ENCODE measurements around the gene RAPGEF5. TPM values are rescaled to one million over a fixed set of nuclear protein-coding genes. Genes with fewer than 3 reads are reported as not detected.

Gene RAPGEF5
- total RNA-seq, 1 experiment from 2014 or later = 16.4 TPM

DNA sequence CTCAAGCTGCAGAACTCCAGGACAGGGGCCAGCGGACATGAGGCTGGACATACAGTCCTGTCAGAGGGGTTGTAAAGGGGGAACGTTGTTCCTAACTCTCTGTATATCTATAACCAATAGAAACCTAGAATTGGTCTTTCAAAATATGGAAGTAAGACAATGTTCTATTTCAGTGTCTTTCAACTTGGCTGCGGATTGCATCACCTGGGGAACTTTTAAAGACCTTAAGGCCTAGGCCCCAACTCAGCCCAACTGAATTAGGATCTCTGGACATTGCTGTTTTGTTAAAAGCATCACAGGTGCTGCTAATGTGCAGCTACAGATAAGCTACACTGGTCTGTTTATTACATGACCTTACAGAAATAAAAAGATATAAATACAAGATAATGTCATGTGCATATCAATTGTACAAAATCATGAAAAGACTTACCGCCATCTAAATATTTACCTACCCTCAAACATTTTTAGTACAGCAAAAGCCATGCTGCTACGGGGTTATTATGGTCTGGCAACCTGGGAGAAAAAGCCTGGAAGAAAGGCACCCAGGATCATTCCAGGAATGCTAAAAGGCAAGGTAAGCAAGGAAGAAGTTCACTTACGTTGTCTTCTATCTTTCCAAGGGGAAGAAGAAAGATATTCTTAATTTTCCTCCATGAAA is 169.1 kb downstream of the RAPGEF5 start:
- Histone ChIP-seq H3K4me2 (no peak overlapping the region), H3K36me3 (ENCODE audit: low read depth) (peaks cover 10% of the 10 kb centered on the region; the same call in 1 of the 2 replicates), H3K27ac (no peak overlapping the region), H4K20me1 (ENCODE audit: insufficient read depth) (no peaks in the 10 kb centered on the region), H3F3A (ENCODE audit: insufficient read depth, low read depth) (no peaks in the 10 kb centered on the region), H2AFZ (no peak overlapping the region), H3K79me2 (ENCODE audit: low read depth) (no peaks in the 10 kb centered on the region), H3K4me1 (replicated peaks; ENCODE audit: insufficient read depth) (no peaks in the 10 kb centered on the region), H3K9me2 (ENCODE audit: insufficient read depth) (no peaks in the 10 kb centered on the region), H3K27me3 (ENCODE audit: insufficient read depth, low read depth) (no peaks in the 10 kb centered on the region), H3K4me3 (no peak overlapping the region), H3K9me3 (ENCODE audit: insufficient read depth, low read depth) (no peaks in the 10 kb centered on the region)
- peak in 1 of 2 experiments; percentile 30 for DNase-seq
- BruUV-seq (replicated peaks) = no TSS peak
- no peak for TF ChIP-seq CTCF (conservative IDR thresholded peaks at IDR 0.05)
- TF ChIP-seq EZH2 (IDR thresholded peaks at IDR 0.05; ENCODE audit: low read depth) = no peak
- intact Hi-C loops (cut with micrococcal nuclease; ENCODE audit: unreplicated experiment) = no loop called here
- POLR2A ChIA-PET (ENCODE audit: unreplicated experiment) = no interaction called here
- CTCF ChIA-PET = no interaction called here

- BruUV-seq (replicated peaks) = no TSS peak
- no peak for DNase-seq
- no peaks in the 10 kb centered on the region for H4K20me1 ChIP-seq (ENCODE audit: insufficient read depth)
- ChIA-PET CTCF (no interaction called here), POLR2A (ENCODE audit: unreplicated experiment) (interaction anchor here (0.6 kb wide), 1 partner anchor 182 kb away, joined by 4 read pairs; no protein-coding TSS in a partner anchor)
- intact Hi-C loops (cut with micrococcal nuclease; ENCODE audit: unreplicated experiment) = no loop called here
- TF ChIP-seq EZH2 (IDR thresholded peaks at IDR 0.05; ENCODE audit: low read depth) (no peak), CTCF (conservative IDR thresholded peaks at IDR 0.05) (no peak)
- no peak overlapping the region for H3K4me3 ChIP-seq
- no peak overlapping the region for H2AFZ ChIP-seq
- peaks cover 3% of the 10 kb centered on the region; the same call in 1 of the 2 replicates for H3K36me3 ChIP-seq (ENCODE audit: low read depth)
- no peak overlapping the region for H3K27ac ChIP-seq
- no peaks in the 10 kb centered on the region for H3F3A ChIP-seq (ENCODE audit: insufficient read depth, low read depth)
- no peaks in the 10 kb centered on the region for H3K9me2 ChIP-seq (ENCODE audit: insufficient read depth)
- no peaks in the 10 kb centered on the region for H3K4me1 ChIP-seq (replicated peaks; ENCODE audit: insufficient read depth)
- H3K4me2 ChIP-seq = no peak overlapping the region
- H3K27me3 ChIP-seq (ENCODE audit: insufficient read depth, low read depth) = no peaks in the 10 kb centered on the region
- H3K79me2 ChIP-seq (ENCODE audit: low read depth) = no peaks in the 10 kb centered on the region
- no peaks in the 10 kb centered on the region for H3K9me3 ChIP-seq (ENCODE audit: insufficient read depth, low read depth)
Measured at GRCh38 chr7:22185559-22185958, 171.4 kb downstream of the RAPGEF5 start.

- CTCF ChIA-PET = no interaction called here
- H3K27ac ChIP-seq = no peak overlapping the region
- peaks cover 3% of the 10 kb centered on the region; the same call in 1 of the 2 replicates for H3K36me3 ChIP-seq (ENCODE audit: low read depth)
- H3K9me3 ChIP-seq (ENCODE audit: insufficient read depth, low read depth) = no peaks in the 10 kb centered on the region
- no peaks in the 10 kb centered on the region for H3K9me2 ChIP-seq (ENCODE audit: insufficient read depth)
- no peaks in the 10 kb centered on the region for H3K4me1 ChIP-seq (replicated peaks; ENCODE audit: insufficient read depth)
- intact Hi-C loops (cut with micrococcal nuclease; ENCODE audit: unreplicated experiment) = no loop called here
- H3K4me2 ChIP-seq = no peak overlapping the region
- H3K27me3 ChIP-seq (ENCODE audit: insufficient read depth, low read depth) = no peaks in the 10 kb centered on the region
- H4K20me1 ChIP-seq (ENCODE audit: insufficient read depth) = no peaks in the 10 kb centered on the region
- no peaks in the 10 kb centered on the region for H3F3A ChIP-seq (ENCODE audit: insufficient read depth, low read depth)
- H3K4me3 ChIP-seq = no peak overlapping the region
- no TSS peak for BruUV-seq (replicated peaks)
- no peaks in the 10 kb centered on the region for H3K79me2 ChIP-seq (ENCODE audit: low read depth)
- TF ChIP-seq EZH2 (IDR thresholded peaks at IDR 0.05; ENCODE audit: low read depth) (no peak), CTCF (conservative IDR thresholded peaks at IDR 0.05) (no peak)
- no peak overlapping the region for H2AFZ ChIP-seq
- DNase-seq = no peak
- POLR2A ChIA-PET (ENCODE audit: unreplicated experiment) = no interaction called here
Measured at GRCh38 chr7:22184549-22185199, 172.3 kb downstream of the RAPGEF5 start.
